Muscle layer of duodenum (tissue), 2 donors: ENCODE measurements around the gene TRMO.

Experiments
- H3K27ac ChIP-seq: one replicate; pipeline ENCODE4 v1.7.0; 2013; ENCODE audit warnings: mild to moderate bottlenecking, low read length
- H3K27me3 ChIP-seq: one replicate; pipeline ENCODE4 v1.7.0; 2013; ENCODE audit warnings: low read depth, mild to moderate bottlenecking, control low read depth, low read length
- H3K36me3 ChIP-seq, 2 donors: one replicate each; pipeline ENCODE4 v1.7.0; 2013; ENCODE audit warnings: low read length in 2 of 2, control low read depth in 1 of 2, mild to moderate bottlenecking in 1 of 2; ENCODE audit not compliant: insufficient read depth in 2 of 2, control insufficient read depth in 1 of 2
- H3K4me1 ChIP-seq, 2 donors: one replicate each; pipeline ENCODE4 v1.7.0; 2013; ENCODE audit warnings: low read length in 2 of 2, mild to moderate bottlenecking in 2 of 2, control low read depth in 1 of 2, moderate library complexity in 1 of 2; ENCODE audit not compliant: insufficient read depth in 2 of 2, control insufficient read depth in 1 of 2
- H3K4me3 ChIP-seq, 2 donors: one replicate each; pipeline ENCODE4 v1.7.0; 2013; ENCODE audit warnings: low read length in 2 of 2, low read depth in 1 of 2, mild to moderate bottlenecking in 1 of 2
- H3K9me3 ChIP-seq, 2 donors: one replicate each; pipeline ENCODE4 v1.7.0; 2013; ENCODE audit warnings: low read length in 2 of 2, control low read depth in 1 of 2, mild to moderate bottlenecking in 1 of 2; ENCODE audit not compliant: control insufficient read depth in 1 of 2
- donor health status: healthy.

Gene TRMO

GRCh38 chr9:97936998-97937397 is 14.7 kb upstream of the TRMO start:
- no peaks in the 10 kb centered on the region for H3K27me3 ChIP-seq
- no peaks in the 10 kb centered on the region for H3K9me3 ChIP-seq
- H3K4me3 ChIP-seq: no peak overlapping the region
- H3K27ac ChIP-seq: no peak overlapping the region
- no peaks in the 10 kb centered on the region for H3K36me3 ChIP-seq
- no peaks in the 10 kb centered on the region for H3K4me1 ChIP-seq

- no peaks in the 10 kb centered on the region for H3K9me3 ChIP-seq
- H3K4me3 ChIP-seq: no peak overlapping the region
- no peak overlapping the region for H3K27ac ChIP-seq
- H3K4me1 ChIP-seq: no peaks in the 10 kb centered on the region
- H3K36me3 ChIP-seq: no peaks in the 10 kb centered on the region
- no peaks in the 10 kb centered on the region for H3K27me3 ChIP-seq
These were observed 13.0 kb upstream of the TRMO start for GRCh38 chr9:97935276-97935675.

- Histone ChIP-seq H3K9me3 (no peaks in the 10 kb centered on the region), H3K4me1 (no peaks in the 10 kb centered on the region), H3K4me3 (no peak overlapping the region), H3K27ac (no peak overlapping the region), H3K27me3 (no peaks in the 10 kb centered on the region), H3K36me3 (no peaks in the 10 kb centered on the region)
These were observed 12.2 kb upstream of the TRMO start for GRCh38 chr9:97934321-97935115.

GRCh38 chr9:97933297-97933998 is 11.1 kb upstream of the TRMO start:
- Histone ChIP-seq H3K27me3 (no peaks in the 10 kb centered on the region), H3K4me1 (no peaks in the 10 kb centered on the region), H3K9me3 (no peaks in the 10 kb centered on the region), H3K27ac (no peak overlapping the region), H3K4me3 (no peak overlapping the region), H3K36me3 (no peaks in the 10 kb centered on the region)

- Histone ChIP-seq H3K4me3 (no peak overlapping the region), H3K27me3 (no peaks in the 10 kb centered on the region), H3K9me3 (no peaks in the 10 kb centered on the region), H3K27ac (no peak overlapping the region), H3K4me1 (no peaks in the 10 kb centered on the region), H3K36me3 (no peaks in the 10 kb centered on the region)
These were observed 8.7 kb upstream of the TRMO start for GRCh38 chr9:97930972-97931371.

GRCh38 chr9:97928986-97929604 is 6.8 kb upstream of the TRMO start:
- Histone ChIP-seq H3K4me3 (no peak overlapping the region), H3K27ac (no peak overlapping the region), H3K9me3 (no peaks in the 10 kb centered on the region), H3K36me3 (no peaks in the 10 kb centered on the region), H3K4me1 (peaks cover 0 to under 1% of the 10 kb centered on the region in 2 donors), H3K27me3 (no peaks in the 10 kb centered on the region)

GRCh38 chr9:97925497-97926334 is 3.4 kb upstream of the TRMO start:
- no peaks in the 10 kb centered on the region for H3K9me3 ChIP-seq
- H3K4me1 ChIP-seq: peaks cover 3 to 16% of the 10 kb centered on the region in 2 donors
- no peak overlapping the region for H3K27ac ChIP-seq
- no peak overlapping the region for H3K4me3 ChIP-seq
- no peaks in the 10 kb centered on the region for H3K27me3 ChIP-seq
- H3K36me3 ChIP-seq: no peaks in the 10 kb centered on the region

GRCh38 chr9:97924386-97924785 is 2.1 kb upstream of the TRMO start:
- no peak overlapping the region for H3K27ac ChIP-seq
- no peaks in the 10 kb centered on the region for H3K36me3 ChIP-seq
- H3K27me3 ChIP-seq: no peaks in the 10 kb centered on the region
- no peak overlapping the region for H3K4me3 ChIP-seq
- no peaks in the 10 kb centered on the region for H3K9me3 ChIP-seq
- peaks cover 3 to 27% of the 10 kb centered on the region in 2 donors for H3K4me1 ChIP-seq

- Histone ChIP-seq H3K36me3 (no peaks in the 10 kb centered on the region), H3K27me3 (no peaks in the 10 kb centered on the region), H3K27ac (peak overlapping the region; percentile 19), H3K9me3 (no peaks in the 10 kb centered on the region), H3K4me1 (peaks cover 3 to 31% of the 10 kb centered on the region in 2 donors), H3K4me3 (peak overlapping the region in 1 of 2 donors; percentile 95)
These were observed 1.3 kb upstream of the TRMO start for GRCh38 chr9:97923529-97924108.

GRCh38 chr9:97919217-97919813 is 3.0 kb downstream of the TRMO start:
- H3K36me3 ChIP-seq: peaks cover 0 to 16% of the 10 kb centered on the region in 2 donors
- no peaks in the 10 kb centered on the region for H3K9me3 ChIP-seq
- peaks cover 3 to 32% of the 10 kb centered on the region in 2 donors for H3K4me1 ChIP-seq
- no peaks in the 10 kb centered on the region for H3K27me3 ChIP-seq
- H3K27ac ChIP-seq: no peak overlapping the region
- no peak overlapping the region for H3K4me3 ChIP-seq
